Effector memory CD4-positive, alpha-beta T cell (primary cell): ENCODE measurements around the gene FMR1.

Experiments used
- DNase-seq, 3 donors: peaks; one replicate each; pipeline ENCODE4 v3.0.0-alpha.2; 2020
- H3K27ac ChIP-seq: 2 replicates; pipeline ENCODE4 v1.7.0; 2013; ENCODE audit warnings: mild to moderate bottlenecking, low read length, moderate library complexity; ENCODE audit not compliant: insufficient read depth, poor library complexity, severe bottlenecking
- H3K27me3 ChIP-seq: replicated peaks from 2 replicates; pipeline ENCODE4 v1.7.0; 2013; ENCODE audit warnings: mild to moderate bottlenecking, low read length; ENCODE audit not compliant: insufficient read depth, control insufficient read depth, poor library complexity, severe bottlenecking
- H3K36me3 ChIP-seq: 2 replicates; pipeline ENCODE4 v1.7.0; 2013; ENCODE audit warnings: mild to moderate bottlenecking, low read length, moderate library complexity; ENCODE audit not compliant: control insufficient read depth, insufficient read depth
- H3K4me1 ChIP-seq: 2 replicates; pipeline ENCODE4 v1.7.0; 2013; ENCODE audit warnings: low read length, mild to moderate bottlenecking; ENCODE audit not compliant: control insufficient read depth, insufficient read depth, poor library complexity, severe bottlenecking
- H3K4me3 ChIP-seq: 2 replicates; pipeline ENCODE4 v1.7.0; 2013; ENCODE audit warnings: low read length, low read depth, mild to moderate bottlenecking; ENCODE audit not compliant: insufficient read depth, poor library complexity, severe bottlenecking
- H3K9me3 ChIP-seq: 2 replicates; pipeline ENCODE4 v1.7.0; 2013; ENCODE audit warnings: mild to moderate bottlenecking, low read length, moderate library complexity; ENCODE audit not compliant: control insufficient read depth

The FMR1 gene

GRCh38 chrX:147950352-147950751, 38.6 kb downstream of the FMR1 start:
- DNase-seq = no peak
- Histone ChIP-seq H3K4me1 (no peaks in the 10 kb centered on the region), H3K4me3 (no peak overlapping the region), H3K27me3 (no peaks in the 10 kb centered on the region), H3K27ac (no peak overlapping the region), H3K9me3 (no peaks in the 10 kb centered on the region), H3K36me3 (peaks cover 16% of the 10 kb centered on the region)

DNA sequence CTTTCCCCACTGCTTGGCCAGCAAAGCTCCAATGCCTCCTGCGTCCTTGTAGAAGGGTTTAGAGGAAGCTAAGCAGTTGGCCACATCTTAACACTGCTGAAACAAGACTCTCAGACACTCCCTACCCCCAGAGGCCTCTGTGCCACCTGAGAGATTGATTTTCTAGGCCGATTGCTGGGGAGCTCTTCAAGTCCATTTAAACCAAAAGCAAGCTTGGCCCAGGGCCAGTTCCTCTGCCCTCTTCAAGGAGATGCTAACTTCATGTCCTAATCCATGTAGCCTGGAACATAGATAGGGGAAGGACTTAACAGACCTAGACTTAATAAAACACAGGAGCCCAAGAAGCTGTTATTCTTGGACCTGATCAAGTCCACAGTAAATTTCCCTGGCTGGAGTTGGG, 42.3 kb downstream of the FMR1 start:
- Histone ChIP-seq H3K4me1 (no peaks in the 10 kb centered on the region), H3K27me3 (no peaks in the 10 kb centered on the region), H3K9me3 (no peaks in the 10 kb centered on the region), H3K4me3 (no peak overlapping the region), H3K27ac (no peak overlapping the region), H3K36me3 (no peaks in the 10 kb centered on the region)
- no peak for DNase-seq

DNA sequence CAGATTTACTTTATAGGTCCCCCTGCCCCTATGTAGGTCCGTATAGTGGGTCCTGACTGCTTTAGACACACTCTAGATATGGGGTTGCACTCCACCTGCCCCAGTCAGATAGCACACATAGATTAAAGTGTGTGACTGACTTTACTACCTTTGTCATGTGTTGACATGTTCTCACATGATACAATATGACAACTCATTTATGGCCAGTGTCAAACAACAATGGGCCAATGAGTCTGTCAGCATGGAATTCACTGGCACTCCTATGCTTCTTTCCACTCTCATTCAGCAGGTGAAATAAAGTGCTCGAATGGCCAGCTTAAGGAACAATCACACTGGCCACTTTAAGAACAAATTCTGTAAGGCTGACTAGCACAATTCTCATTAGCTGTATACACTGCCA, 45.6 kb downstream of the FMR1 start:
- Histone ChIP-seq H3K36me3 (no peaks in the 10 kb centered on the region), H3K27me3 (no peaks in the 10 kb centered on the region), H3K4me3 (no peak overlapping the region), H3K27ac (no peak overlapping the region), H3K4me1 (no peaks in the 10 kb centered on the region), H3K9me3 (no peaks in the 10 kb centered on the region)
- DNase-seq = no peak

DNA sequence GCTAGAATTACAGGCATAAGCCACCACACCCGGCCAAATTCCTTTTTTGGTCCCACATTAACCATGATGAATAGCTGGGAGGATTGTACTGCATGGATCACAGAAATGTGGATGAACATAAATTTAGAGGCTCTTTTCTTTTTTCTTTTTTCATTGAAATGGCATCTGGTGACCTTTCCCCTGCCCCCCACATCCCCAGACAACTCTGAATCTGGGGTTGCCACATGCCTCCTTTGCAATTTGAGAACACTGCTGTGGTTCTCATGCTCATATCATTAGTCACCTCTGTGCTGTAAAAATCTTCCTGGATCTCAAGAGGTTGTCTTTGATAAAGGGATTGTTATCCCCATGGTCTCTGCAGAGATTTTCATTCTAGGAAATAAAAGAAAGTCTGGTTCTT, 46.6 kb downstream of the FMR1 start:
- no peaks in the 10 kb centered on the region for H3K36me3 ChIP-seq
- H3K4me3 ChIP-seq = no peak overlapping the region
- no peak for DNase-seq
- no peaks in the 10 kb centered on the region for H3K9me3 ChIP-seq
- no peak overlapping the region for H3K27ac ChIP-seq
- H3K27me3 ChIP-seq = no peaks in the 10 kb centered on the region
- H3K4me1 ChIP-seq = no peaks in the 10 kb centered on the region

- no peaks in the 10 kb centered on the region for H3K36me3 ChIP-seq
- H3K27ac ChIP-seq = no peak overlapping the region
- DNase-seq = no peak
- H3K27me3 ChIP-seq = no peaks in the 10 kb centered on the region
- H3K4me1 ChIP-seq = no peaks in the 10 kb centered on the region
- no peaks in the 10 kb centered on the region for H3K9me3 ChIP-seq
- H3K4me3 ChIP-seq = no peak overlapping the region
Measured at GRCh38 chrX:147960722-147961121, 49.0 kb downstream of the FMR1 start.

DNA sequence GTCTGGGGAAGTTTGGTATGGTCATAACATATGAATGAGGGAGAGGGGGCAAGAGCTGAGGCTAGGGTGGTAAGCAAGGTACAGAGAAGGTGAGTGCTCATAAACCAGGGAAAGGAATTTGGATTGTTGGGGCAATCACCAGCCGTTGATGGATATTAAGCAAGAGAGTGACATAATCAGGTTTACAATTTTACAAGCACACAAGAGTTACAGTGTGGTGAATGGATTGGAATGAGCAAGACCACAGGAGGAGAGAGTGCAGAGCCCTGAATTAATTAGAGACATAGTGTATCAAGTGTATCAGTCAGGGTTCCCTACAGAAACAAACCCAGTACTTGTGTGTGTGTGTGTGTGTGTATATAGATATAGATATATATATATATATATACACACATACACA, 50.8 kb downstream of the FMR1 start:
- DNase-seq = no peak
- H3K4me3 ChIP-seq = no peak overlapping the region
- no peaks in the 10 kb centered on the region for H3K27me3 ChIP-seq
- H3K36me3 ChIP-seq = no peaks in the 10 kb centered on the region
- H3K27ac ChIP-seq = no peak overlapping the region
- H3K9me3 ChIP-seq = no peaks in the 10 kb centered on the region
- no peaks in the 10 kb centered on the region for H3K4me1 ChIP-seq

- Histone ChIP-seq H3K4me1 (no peaks in the 10 kb centered on the region), H3K9me3 (no peaks in the 10 kb centered on the region), H3K4me3 (no peak overlapping the region), H3K27ac (no peak overlapping the region), H3K27me3 (no peaks in the 10 kb centered on the region), H3K36me3 (no peaks in the 10 kb centered on the region)
- no peak for DNase-seq
Measured at GRCh38 chrX:147978931-147979330, 67.2 kb downstream of the FMR1 start.

GRCh38 chrX:147981038-147981752, 69.5 kb downstream of the FMR1 start, which contains the start of gene FMR1NB:
Gene FMR1NB (plus strand): TSS chrX:147981337. CDS start chrX:147981403, 66 bp downstream.
- Histone ChIP-seq H3K9me3 (no peaks in the 10 kb centered on the region), H3K27me3 (no peaks in the 10 kb centered on the region), H3K4me3 (no peak within 1 kb of the TSS), H3K27ac (no peak within 1 kb of the TSS), H3K36me3 (no peaks in the 10 kb centered on the region), H3K4me1 (no peaks in the 10 kb centered on the region)
- DNase-seq = no peak
